ENCODE measurements around the gene PSMA8.
"Not testable (repeated sequence)": the region's sequence is repeated elsewhere in the genome, so short reads cannot be mapped to it uniquely, and the experiment has no call there.

PSMA8 gene

DNA sequence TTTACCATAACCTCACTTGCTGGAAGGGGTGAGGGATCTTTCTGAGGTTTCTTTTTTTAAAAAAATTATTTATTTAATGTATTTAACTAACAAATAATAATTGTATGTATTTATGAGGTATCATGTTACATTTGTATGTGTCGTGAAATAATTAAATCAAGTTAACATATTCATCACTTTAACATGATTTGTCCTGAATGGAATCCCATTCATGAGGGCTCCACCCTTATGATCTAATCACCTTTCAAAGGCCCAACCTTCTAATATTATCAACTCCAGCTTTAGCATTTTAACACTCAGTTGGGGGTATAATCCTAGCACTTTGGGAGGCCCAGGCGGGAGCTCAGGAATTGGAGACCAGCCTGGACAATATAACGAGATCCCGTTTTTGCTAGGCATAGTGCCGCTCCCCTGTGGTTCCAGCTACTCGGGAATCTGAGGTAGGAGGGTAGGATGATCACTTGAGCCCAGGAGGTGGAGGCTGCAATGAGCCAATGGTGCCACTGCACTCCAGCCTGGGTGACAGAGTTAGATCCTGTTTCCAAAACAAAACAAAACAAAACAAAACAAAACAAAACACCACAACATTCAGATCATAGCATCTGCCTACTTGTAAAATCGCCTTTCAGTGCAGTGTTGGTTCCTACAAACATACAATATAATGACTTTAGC lies 91.5 kb downstream of the PSMA8 start:
- no peak overlapping the region; a peak in 3 of 22 replicates for H3K9ac ChIP-seq
- H3K4me3 ChIP-seq: no peak overlapping the region
- no peaks in the 10 kb centered on the region for H3K9me3 ChIP-seq (replicated peaks in 1 of 11)
- peaks cover 16 to 33% (median 26%) of the 10 kb centered on the region in 10 experiments for H3K4me1 ChIP-seq
- no peaks in the 10 kb centered on the region for H3K27me3 ChIP-seq
- H4K20me1 ChIP-seq: peaks cover 0 to 33% (median 15%) of the 10 kb centered on the region in 11 experiments; a peak in 9 of 22 replicates
- H3K4me2 ChIP-seq: peak overlapping the region in 7 of 11 experiments; percentile 78 to 99 (median 86); a peak in 9 of 22 replicates
- peak overlapping the region in 3 of 11 experiments; percentile 86 to 93 (median 86); a peak in 5 of 22 replicates for H3K27ac ChIP-seq
- no peak for TF ChIP-seq Cebpa-rat (IDR thresholded peaks at IDR 0.05)
- H3K36me3 ChIP-seq: no peaks in the 10 kb centered on the region

DNA sequence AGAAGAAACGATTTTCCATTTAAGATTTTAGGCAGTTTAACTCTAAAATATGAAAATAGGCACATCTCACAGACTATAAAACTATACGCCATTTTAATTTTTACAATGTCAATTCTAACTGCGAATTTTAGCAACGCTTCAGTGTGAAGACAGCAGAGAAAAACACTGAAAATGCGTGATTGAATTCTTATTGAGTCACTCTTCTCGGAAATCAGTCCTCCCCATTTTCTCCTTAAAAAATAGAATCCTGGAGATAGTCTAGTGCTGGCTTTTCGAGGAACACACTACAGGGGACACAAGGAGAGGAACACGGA lies 92.2 kb downstream of the PSMA8 start:
- H3K4me2 ChIP-seq: peak overlapping the region; percentile 78 to 99 (median 89)

DNA sequence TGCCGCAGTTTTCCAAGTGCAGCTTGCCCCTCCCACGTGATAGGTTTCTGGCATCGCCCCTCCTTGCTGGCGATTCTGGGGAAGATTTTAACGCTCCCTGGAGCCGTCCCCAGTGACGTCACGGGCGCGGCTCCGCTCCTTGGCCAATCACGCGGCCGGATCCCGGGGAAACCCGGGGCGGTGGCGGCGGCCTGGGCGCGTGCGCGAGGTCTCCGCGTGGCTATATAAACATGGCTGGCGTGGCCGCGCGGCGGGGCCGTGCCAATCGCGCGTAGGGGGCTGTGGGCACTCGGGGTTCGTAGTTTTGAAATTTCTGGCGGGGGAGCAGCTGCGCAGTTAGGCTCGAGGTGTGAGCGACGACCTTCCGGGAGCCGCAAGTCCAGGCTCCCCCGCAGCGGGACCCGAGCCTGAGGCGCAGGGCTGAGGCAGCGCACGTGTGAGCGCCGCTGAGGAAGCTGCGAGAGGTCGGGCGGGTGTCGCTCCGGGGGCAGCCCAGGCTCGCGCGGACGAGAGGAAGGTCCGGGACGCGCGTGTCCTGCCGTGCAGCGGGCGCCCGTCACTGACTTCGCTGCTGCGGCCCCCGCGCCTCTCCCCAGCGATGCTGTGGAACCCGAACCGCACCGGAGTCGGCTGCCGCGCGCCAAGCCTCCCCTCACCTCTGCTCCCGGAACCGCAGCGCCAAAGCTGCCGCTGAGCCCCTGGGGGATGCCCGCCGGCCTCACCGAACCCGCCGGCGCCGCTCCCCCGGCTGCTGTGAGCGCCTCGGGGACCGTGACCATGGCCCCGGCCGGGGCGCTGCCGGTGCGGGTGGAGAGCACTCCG lies 92.8 kb downstream of the PSMA8 start, which contains the start of gene TAF4B:
TSS of gene TAF4B (plus strand) at position 217 of the 822 bp plus-strand sequence. CDS start at position 706, 489 bp downstream.
- Histone ChIP-seq H3K27me3 (no peaks in the 10 kb centered on the region), H3K36me3 (peaks cover 0 to 8% (median 3%) of the 10 kb centered on the region in 11 experiments; a peak in 7 of 22 replicates), H3K27ac (peak within 1 kb of the TSS; percentile 49 to 94 (median 89)), H3K9ac (peak within 1 kb of the TSS; percentile 83 to 96 (median 91)), H3K4me3 (peak within 1 kb of the TSS; percentile 82 to 98 (median 90)), H3K4me1 (peaks cover 16 to 33% (median 26%) of the 10 kb centered on the region in 10 experiments), H3K4me2 (peak within 1 kb of the TSS; percentile 78 to 99 (median 89)), H4K20me1 (peaks cover 0 to 38% (median 15%) of the 10 kb centered on the region in 11 experiments; a peak in 9 of 22 replicates), H3K9me3 (replicated peaks in 1 of 11) (peaks cover under 1 to 10% (median 4%) of the 10 kb centered on the region in 11 experiments; a peak in 21 of 22 replicates)
- TF ChIP-seq Cebpa-rat (IDR thresholded peaks at IDR 0.05): no peak

More for the DNA sequence above, 92.2 kb downstream of the PSMA8 start:
- peak overlapping the region; percentile 82 to 98 (median 90) for H3K4me3 ChIP-seq
- H3K9me3 ChIP-seq (replicated peaks in 1 of 11): peaks cover 0 to 5% (median 0%) of the 10 kb centered on the region in 11 experiments; a peak in 3 of 22 replicates
- peak overlapping the region; percentile 83 to 96 (median 91) for H3K9ac ChIP-seq
- H3K27ac ChIP-seq: peak overlapping the region; percentile 49 to 94 (median 89); a peak in 20 of 22 replicates
- H3K36me3 ChIP-seq: peaks cover 0 to 6% (median 0%) of the 10 kb centered on the region in 11 experiments; a peak in 4 of 22 replicates
- no peak for TF ChIP-seq Cebpa-rat (IDR thresholded peaks at IDR 0.05)
- no peaks in the 10 kb centered on the region for H3K27me3 ChIP-seq
- H4K20me1 ChIP-seq: peaks cover 0 to 38% (median 15%) of the 10 kb centered on the region in 11 experiments; a peak in 9 of 22 replicates
- H3K4me1 ChIP-seq: peaks cover 16 to 33% (median 26%) of the 10 kb centered on the region in 10 experiments

- Histone ChIP-seq H3K4me2 (peak overlapping the region; percentile 78 to 99 (median 89)), H3K9ac (peak overlapping the region; percentile 83 to 96 (median 91)), H3K9me3 (replicated peaks in 1 of 11) (peaks cover 8 to 18% (median 11%) of the 10 kb centered on the region in 11 experiments), H3K36me3 (peaks cover 0 to 15% (median 10%) of the 10 kb centered on the region in 11 experiments; a peak in 12 of 22 replicates), H3K27ac (peak overlapping the region; percentile 39 to 94 (median 89)), H3K27me3 (no peaks in the 10 kb centered on the region), H3K4me1 (peaks cover 16 to 33% (median 26%) of the 10 kb centered on the region in 10 experiments), H4K20me1 (peaks cover 0 to 43% (median 15%) of the 10 kb centered on the region in 11 experiments; a peak in 9 of 22 replicates), H3K4me3 (peak overlapping the region; percentile 82 to 98 (median 90))
- no peak for TF ChIP-seq Cebpa-rat (IDR thresholded peaks at IDR 0.05)
Observed at GRCh38 chr18:26227051-26227670, 93.5 kb downstream of the PSMA8 start.

DNA sequence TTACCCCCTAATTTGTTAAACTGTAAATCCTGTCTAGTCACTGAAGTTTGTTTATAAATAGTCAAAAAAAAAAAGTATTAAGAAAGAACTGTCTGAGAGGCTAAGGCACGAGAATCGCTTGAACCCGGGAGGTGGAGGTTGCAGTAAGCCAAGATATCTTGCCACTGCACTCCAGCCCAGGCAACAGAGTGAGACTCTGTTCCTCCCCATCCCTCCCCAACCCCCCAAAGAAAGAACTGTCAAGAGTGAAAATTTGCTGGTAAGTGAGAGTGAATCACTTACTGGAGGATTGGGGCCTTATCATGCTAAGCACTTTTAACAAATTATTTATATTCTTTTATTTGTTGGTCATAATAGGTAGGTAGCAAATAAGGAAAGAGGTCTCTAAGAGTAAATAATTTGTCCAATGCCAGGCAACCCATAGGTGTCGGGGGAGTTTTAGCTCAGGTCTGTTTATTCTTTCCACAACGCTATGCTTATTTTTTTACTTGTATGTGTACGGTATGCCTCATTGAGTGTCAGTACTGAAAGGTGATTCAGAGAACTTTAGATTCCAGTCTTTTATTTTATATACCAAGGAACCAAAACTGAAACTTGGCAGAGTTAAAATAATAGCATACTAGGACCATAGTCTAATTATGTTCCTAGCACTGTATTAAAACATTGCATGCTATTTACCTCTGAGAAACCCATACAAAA lies 95.0 kb downstream of the PSMA8 start:
- Histone ChIP-seq H3K27ac (no peak overlapping the region), H3K4me1 (peaks cover 16 to 33% (median 26%) of the 10 kb centered on the region in 10 experiments), H3K27me3 (no peaks in the 10 kb centered on the region), H4K20me1 (peaks cover 0 to 54% (median 15%) of the 10 kb centered on the region in 11 experiments; a peak in 9 of 22 replicates), H3K4me3 (peak overlapping the region in 6 of 10 experiments; percentile 87 to 98 (median 91); a peak in 5 of 20 replicates), H3K9ac (peak overlapping the region in 2 of 11 experiments; percentile 8 to 25; a peak in 4 of 22 replicates), H3K36me3 (peaks cover 0 to 19% (median 15%) of the 10 kb centered on the region in 11 experiments; a peak in 12 of 22 replicates), H3K9me3 (replicated peaks in 1 of 11) (peaks cover 11 to 32% (median 20%) of the 10 kb centered on the region in 11 experiments), H3K4me2 (peak overlapping the region; percentile 78 to 99 (median 89); a peak in 21 of 22 replicates)
- no peak for TF ChIP-seq Cebpa-rat (IDR thresholded peaks at IDR 0.05)

DNA sequence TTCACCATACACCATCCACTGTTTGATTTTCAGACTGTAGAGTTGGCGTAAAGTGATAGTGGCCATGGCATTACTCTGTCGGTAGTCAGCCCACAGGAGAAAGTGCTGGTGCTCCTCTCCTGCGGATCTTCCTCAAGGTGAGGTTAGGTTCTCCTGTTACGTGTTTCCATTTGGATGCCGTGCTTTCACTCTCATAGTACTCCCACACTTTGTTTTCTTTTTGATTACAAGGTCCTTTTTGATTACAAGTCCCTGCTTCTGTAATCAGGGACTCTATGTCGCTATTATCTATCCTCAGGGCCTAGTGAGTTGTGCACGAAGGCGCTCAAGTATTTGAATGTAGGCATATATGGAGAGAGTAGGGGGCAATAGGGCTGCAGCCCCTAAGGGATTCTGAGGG lies 96.8 kb downstream of the PSMA8 start:
- no peak for TF ChIP-seq Cebpa-rat (IDR thresholded peaks at IDR 0.05)
- H3K27ac ChIP-seq: no peak overlapping the region

DNA sequence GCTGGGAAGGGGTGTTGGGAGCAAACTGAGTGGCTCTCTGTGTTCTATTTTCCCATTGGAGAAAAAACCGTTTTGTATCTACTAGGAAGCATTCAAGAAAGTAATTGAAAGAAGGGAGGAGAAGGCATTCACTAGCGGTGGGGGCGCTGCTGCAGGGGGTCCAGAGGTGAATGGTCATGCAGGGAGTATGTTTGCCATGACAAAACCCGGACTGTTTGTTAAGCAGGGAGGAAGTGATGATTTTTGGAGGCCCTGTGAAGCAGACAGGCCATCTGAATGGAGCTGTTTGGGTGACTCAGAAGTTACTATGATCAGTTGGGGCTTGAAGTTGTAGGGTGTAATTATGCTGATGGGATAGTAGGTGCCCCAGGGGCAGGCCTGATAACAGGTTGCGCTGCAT lies 99.5 kb downstream of the PSMA8 start:
- Histone ChIP-seq H3K4me1 (peaks cover 7 to 35% (median 22%) of the 10 kb centered on the region in 10 experiments; a peak in 19 of 20 replicates), H3K27ac (no peak overlapping the region), H3K27me3 (no peaks in the 10 kb centered on the region), H3K4me2 (no peak overlapping the region), H3K4me3 (no peak overlapping the region), H3K9ac (no peak overlapping the region), H3K36me3 (peaks cover 0 to 19% (median 15%) of the 10 kb centered on the region in 11 experiments; a peak in 12 of 22 replicates), H4K20me1 (peaks cover 0 to 79% (median 14%) of the 10 kb centered on the region in 11 experiments; a peak in 11 of 22 replicates), H3K9me3 (replicated peaks in 1 of 11) (peaks cover 11 to 45% (median 26%) of the 10 kb centered on the region in 11 experiments)
- TF ChIP-seq Cebpa-rat (IDR thresholded peaks at IDR 0.05): no peak

More for the DNA sequence above, 96.8 kb downstream of the PSMA8 start:
- peaks cover 0 to 69% (median 15%) of the 10 kb centered on the region in 11 experiments; a peak in 10 of 22 replicates for H4K20me1 ChIP-seq
- no peak overlapping the region for H3K4me3 ChIP-seq
- peaks cover 16 to 30% (median 26%) of the 10 kb centered on the region in 10 experiments for H3K4me1 ChIP-seq
- H3K36me3 ChIP-seq: peaks cover 0 to 19% (median 15%) of the 10 kb centered on the region in 11 experiments; a peak in 12 of 22 replicates
- peaks cover 11 to 44% (median 26%) of the 10 kb centered on the region in 11 experiments for H3K9me3 ChIP-seq (replicated peaks in 1 of 11)
- no peaks in the 10 kb centered on the region for H3K27me3 ChIP-seq
- no peak overlapping the region for H3K9ac ChIP-seq
- H3K4me2 ChIP-seq: no peak overlapping the region

DNA sequence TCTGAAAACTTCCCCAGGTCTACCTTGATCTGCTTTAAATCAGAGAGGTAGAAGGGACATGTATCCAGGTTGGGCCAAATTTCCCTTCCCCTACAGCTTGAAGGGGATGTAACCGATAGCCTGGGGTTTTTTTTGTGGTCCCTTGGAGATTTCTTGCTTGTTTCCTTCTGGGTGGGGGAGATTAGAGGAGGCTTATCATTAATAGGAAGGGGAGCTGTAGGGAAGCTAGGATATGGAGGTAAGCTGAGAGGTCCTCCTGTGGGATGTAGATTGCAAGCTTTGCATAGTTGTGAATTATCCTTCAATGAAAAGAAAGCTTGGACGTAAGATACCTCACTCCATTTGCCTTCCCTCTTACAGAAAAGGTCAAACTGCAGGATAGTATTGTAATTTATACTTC lies 103.7 kb downstream of the PSMA8 start:
- Histone ChIP-seq H3K4me1 (peaks cover 0 to 23% (median 15%) of the 10 kb centered on the region in 10 experiments; a peak in 12 of 20 replicates), H3K4me2 (peak overlapping the region in 8 of 11 experiments; percentile 12 to 67 (median 45); a peak in 13 of 22 replicates), H4K20me1 (peaks cover 0 to 48% (median 0%) of the 10 kb centered on the region in 11 experiments; a peak in 8 of 22 replicates), H3K9me3 (replicated peaks in 1 of 11) (peaks cover 6 to 52% (median 27%) of the 10 kb centered on the region in 11 experiments; a peak in 21 of 22 replicates)
- not testable (repeated sequence) for H3K27ac ChIP-seq, H3K9ac ChIP-seq, H3K36me3 ChIP-seq, H3K27me3 ChIP-seq, H3K4me3 ChIP-seq

GRCh38 chr18:26238718-26239117 lies 105.0 kb downstream of the PSMA8 start:
- not testable (repeated sequence) for H3K9ac ChIP-seq, H3K27ac ChIP-seq, H3K27me3 ChIP-seq, H3K4me2 ChIP-seq, H3K4me3 ChIP-seq
- peaks cover 0 to 12% (median 3%) of the 10 kb centered on the region in 11 experiments; a peak in 13 of 22 replicates for H3K36me3 ChIP-seq
- peaks cover 0 to 39% (median 0%) of the 10 kb centered on the region in 11 experiments; a peak in 8 of 22 replicates for H4K20me1 ChIP-seq
- peaks cover 0 to 23% (median 15%) of the 10 kb centered on the region in 10 experiments; a peak in 12 of 20 replicates for H3K4me1 ChIP-seq
- peaks cover 15 to 53% (median 33%) of the 10 kb centered on the region in 11 experiments for H3K9me3 ChIP-seq (replicated peaks in 1 of 11)

DNA sequence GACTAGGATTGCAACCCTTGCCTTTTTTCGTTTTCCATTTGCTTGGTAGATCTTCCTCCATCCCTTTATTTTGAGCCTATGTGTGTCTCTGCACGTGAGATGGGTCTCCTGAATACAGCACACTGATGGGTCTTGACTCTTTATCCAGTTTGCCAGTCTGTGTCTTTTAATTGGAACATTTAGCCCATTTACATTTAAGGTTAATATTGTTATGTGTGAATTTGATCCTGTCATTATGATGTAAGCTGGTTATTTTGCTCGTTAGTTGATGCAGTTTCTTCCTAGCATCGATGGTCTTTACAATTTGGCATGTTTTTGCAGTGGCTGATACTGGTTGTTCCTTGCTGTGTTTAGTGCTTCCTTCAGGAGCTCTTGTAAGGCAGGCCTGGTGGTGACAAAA lies 108.7 kb downstream of the PSMA8 start:
- not testable (repeated sequence) for H3K27me3 ChIP-seq, H3K27ac ChIP-seq, H3K4me2 ChIP-seq, H3K4me3 ChIP-seq, H3K9ac ChIP-seq, H3K4me1 ChIP-seq
- H4K20me1 ChIP-seq: peaks cover 0 to 15% (median 0%) of the 10 kb centered on the region in 11 experiments; a peak in 6 of 22 replicates
- peaks cover 11 to 31% (median 22%) of the 10 kb centered on the region in 11 experiments; a peak in 18 of 22 replicates for H3K36me3 ChIP-seq
- H3K9me3 ChIP-seq (replicated peaks in 1 of 11): peaks cover 39 to 76% (median 65%) of the 10 kb centered on the region in 11 experiments
